ENCODE measurements around the gene ATP10B.
"Not testable (repeated sequence)": the region's sequence is repeated elsewhere in the genome, so short reads cannot be mapped to it uniquely, and the experiment has no call there.

ATP10B gene

DNA sequence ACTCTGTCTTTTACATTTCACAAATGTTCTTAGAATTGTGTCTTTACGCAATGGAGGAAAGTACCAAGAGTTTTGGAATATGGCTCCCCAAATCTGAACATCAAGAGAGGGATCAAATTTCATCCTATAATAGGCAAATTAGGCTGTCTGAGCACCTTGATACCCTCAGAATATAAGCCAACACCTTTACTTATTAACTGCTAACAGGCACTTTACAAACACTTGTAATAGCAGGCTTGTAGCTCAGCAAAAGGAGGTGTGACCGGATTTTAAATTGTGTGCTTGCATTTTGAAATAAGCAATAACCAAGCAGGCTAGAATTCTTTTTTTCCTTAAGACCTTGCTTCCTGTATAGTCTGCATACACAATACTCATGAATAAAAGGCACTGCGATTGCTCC, 92.0 kb downstream of the ATP10B start:
- no peak for DNase-seq (ENCODE audit: low spot score)

DNA sequence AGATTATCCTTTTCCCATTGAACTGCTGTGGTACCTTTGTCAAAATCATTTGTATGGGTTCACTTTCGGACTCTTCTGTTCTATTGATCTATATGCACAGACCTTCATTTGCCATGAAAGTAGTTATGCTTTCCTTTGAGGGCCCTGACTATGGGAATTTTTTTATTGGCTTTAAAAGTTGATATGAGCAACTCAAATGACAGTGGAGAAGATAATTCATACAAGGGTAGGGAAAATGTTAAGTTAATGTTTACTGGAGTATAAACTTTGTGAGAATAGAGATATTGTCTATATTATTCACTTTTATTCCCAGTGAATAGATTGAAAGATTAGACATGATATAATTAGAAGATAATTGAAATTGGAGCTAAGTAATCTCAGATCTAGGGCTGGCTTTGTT, 94.8 kb downstream of the ATP10B start:
- DNase-seq (ENCODE audit: low spot score), result no peak

- DNase-seq (ENCODE audit: low spot score), result no peak
These were observed 100.9 kb downstream of the ATP10B start for GRCh38 chr5:160750938-160751657.

DNA sequence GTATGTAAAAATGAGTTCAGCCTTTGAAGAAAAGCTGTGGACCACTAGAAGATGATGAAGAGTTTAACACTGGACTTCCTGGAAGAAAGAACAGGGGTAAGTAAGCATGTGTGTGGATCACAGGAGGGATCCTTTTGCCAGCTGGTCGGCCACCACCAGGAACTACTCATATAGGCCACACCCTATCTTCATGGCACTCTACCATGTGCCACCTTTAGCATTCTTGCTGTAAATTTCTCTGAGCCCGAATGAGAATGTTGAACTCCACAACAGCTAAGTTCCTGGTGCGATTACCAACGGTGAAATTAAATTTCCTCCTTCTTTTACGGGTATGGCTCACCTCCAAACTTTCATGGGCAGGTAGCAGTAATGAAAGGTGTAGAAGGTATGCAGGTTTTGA, 102.3 kb downstream of the ATP10B start:
- DNase-seq (ENCODE audit: low spot score), result no peak

- DNase-seq (ENCODE audit: low spot score), result no peak
These were observed 103.0 kb downstream of the ATP10B start for GRCh38 chr5:160749026-160749425.

DNA sequence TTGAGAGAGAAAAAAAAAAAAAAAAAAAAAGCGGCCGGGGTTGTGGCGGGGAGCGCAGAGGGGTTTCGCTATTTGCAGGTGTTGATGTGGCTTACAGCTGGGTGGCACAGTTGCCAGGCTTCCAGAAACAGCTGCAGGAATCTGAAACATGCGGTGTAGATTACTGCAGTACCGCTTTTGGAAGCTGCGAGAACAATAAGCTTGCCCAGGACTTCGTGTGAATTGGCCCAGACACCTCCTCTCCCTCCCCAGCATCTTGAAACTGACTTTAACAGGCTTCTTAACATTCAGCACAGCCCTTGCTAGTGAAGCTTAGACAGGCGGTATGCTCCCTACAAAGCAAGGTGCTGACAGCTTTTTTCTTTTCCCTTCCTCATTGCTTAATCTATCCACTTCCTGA, 104.0 kb downstream of the ATP10B start:
- DNase-seq (ENCODE audit: low spot score), result no peak

DNA sequence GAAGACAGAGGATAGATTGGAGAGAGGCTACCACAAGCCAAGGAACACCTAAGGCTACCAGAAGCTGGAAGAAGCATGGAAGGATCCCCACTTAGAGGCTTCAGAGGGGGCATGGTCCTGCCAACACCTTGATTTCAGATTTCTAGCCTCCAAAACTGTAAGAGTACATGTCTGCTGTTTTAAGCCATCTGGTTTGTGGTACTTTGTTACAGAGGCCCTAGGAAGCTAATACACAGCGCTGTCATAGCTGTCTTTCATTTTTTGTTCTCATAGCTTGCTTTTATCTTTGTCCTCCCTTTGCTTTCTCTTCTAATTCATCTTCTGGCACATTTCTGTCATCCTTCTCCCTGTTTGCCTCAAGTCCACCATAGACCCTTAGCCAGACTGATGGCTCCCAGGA, 104.5 kb downstream of the ATP10B start:
- no peak for DNase-seq (ENCODE audit: low spot score)

DNA sequence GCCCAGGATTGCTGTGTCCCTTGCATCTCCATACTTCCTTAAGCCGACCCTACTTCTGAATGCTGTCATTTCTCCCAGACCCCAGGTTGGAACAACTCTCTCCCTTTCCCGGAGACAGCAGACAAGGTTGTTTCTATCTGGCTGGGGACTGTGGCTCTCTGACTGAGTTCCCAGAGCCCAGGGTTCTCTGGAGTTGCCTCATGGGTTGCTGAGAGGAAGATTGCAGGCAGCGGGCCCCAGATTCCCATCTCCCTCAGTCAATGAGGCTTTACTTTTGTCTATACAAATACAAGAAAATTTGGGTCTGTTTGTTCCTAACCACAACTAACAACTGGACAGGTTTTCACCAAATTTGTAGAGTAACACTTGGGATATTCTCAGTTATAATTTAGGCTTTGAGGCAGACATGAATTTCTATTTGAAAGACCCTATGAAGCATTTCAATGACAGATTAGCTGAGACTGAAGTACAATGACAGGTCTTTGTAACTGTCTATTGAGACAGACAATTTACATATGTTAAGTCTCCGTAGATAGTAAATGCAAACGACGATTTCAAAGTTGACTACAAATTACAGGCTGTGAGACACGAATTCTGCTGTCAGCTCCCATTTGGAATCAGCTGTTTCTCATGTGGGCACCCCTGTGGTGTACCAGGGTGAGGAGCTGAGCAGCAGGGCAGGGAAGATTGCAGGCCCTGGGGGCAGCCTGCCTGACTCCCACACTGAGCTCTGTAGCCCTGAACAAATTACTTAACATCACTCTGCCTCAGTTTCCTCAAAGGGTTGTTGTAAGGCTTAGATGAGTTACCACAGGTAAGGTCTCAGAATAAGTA, 107.5 kb downstream of the ATP10B start:
- DNase-seq (ENCODE audit: low spot score), result no peak

DNA sequence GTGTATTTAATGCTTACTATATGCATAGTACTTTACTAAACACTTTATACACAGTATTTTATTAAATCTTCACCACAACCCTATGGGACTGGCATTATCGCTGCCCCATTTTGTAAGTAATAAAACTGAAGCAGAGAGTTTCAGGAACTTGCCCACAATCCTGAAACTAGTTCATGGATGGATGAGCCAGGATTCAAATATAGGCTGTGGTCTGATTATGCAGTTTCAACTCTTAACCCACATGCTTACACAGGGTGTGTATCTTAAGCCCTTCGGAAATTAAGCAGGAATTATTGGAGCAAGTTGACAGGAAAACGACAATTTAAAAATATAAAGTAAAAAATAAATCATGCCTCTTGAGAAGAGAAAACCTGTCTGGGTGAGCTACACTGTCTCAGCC, 109.0 kb downstream of the ATP10B start:
- DNase-seq (ENCODE audit: low spot score), result no peak

GRCh38 chr5:160742446-160742845, 109.6 kb downstream of the ATP10B start:
- DNase-seq (ENCODE audit: low spot score), result no peak

DNA sequence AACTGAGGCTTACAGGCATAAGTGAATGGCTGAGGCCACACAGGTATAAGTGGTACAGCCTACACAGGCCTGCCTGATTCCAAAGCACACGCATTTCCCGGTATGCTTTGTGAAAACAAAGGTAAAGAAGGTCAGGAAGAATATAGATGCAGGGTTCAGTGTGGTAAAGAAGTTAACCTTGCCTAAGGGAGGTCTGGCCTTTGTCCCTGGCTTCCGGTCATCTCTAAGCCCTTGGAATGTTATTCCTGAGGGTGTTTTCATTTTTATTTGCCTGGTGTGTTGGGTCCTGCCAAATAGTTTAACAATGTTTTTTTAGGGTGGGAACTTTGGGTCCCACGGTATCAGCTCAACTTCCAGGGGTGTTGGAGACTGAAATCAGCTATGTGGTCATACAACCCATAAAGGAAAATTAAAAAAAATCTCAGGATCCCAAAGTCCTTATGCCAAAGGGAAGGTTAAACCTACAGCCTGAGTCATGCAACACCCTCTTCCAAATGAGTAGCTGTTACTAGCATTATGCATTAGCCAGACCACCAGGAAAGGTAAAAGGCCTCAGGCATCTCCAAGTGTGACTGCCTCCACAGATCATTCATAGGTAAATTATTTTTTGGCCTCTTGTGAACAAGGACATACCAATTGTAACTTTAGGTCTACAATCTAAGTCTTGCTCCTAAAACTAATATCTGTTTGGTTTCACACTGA, 124.6 kb downstream of the ATP10B start:
- DNase-seq (ENCODE audit: low spot score), result no peak

GRCh38 chr5:160726721-160727120, 125.3 kb downstream of the ATP10B start:
- DNase-seq (ENCODE audit: low spot score), result no peak

- DNase-seq (ENCODE audit: low spot score), result no peak
These were observed 131.2 kb downstream of the ATP10B start for GRCh38 chr5:160720822-160721221.

DNA sequence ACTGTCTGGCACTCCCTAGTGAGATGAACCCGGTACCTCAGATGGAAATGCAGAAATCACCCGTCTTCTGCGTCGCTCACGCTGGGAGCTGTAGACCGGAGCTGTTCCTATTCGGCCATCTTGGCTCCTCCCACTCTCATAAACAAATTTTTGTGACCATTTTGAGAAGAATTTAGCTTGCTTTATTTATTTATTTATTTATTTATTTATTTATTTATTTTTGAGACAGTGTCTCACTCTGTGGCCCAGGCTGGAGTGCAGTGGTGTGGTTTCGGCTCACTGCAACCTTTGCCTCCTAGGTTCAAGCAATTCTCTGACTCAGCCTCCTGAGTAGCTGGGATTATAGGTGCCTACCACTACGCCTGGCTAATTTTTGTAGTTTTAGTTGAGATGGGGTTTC, 136.5 kb downstream of the ATP10B start:
- DNase-seq (ENCODE audit: low spot score), result not testable (repeated sequence)

DNA sequence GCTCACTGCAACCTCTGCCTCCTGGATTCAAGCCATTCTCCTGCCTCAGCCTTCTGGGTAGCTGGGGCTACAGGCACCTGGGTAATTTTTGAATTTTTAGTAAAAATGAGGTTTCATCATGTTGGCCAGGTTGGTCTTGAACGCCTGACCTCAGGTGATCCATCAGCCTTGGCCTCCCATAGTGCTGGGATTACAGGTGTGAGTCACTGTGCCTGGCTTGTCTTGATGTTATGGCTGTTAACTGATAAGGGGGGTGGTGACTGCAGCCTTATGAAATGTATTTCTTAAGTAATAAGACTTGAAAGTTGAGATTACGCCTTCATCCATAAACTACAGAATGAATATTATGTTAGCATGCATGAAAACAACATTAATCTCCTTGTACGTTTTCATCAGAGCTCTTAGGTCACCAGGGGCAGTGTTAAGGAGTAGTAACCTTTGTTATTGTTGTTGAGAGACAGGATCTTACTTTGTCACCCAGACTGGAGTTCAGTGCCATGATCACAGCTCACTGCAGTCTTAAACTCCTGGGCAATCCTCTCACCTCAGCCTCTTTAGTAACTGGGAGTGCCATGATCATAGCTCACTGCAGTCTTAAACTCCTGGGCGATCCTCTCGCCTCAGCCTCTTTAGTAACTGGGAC, 148.3 kb downstream of the ATP10B start:
- no peak for DNase-seq (ENCODE audit: low spot score)

- no peak for DNase-seq (ENCODE audit: low spot score)
These were observed 149.1 kb downstream of the ATP10B start for GRCh38 chr5:160702934-160703333.

DNA sequence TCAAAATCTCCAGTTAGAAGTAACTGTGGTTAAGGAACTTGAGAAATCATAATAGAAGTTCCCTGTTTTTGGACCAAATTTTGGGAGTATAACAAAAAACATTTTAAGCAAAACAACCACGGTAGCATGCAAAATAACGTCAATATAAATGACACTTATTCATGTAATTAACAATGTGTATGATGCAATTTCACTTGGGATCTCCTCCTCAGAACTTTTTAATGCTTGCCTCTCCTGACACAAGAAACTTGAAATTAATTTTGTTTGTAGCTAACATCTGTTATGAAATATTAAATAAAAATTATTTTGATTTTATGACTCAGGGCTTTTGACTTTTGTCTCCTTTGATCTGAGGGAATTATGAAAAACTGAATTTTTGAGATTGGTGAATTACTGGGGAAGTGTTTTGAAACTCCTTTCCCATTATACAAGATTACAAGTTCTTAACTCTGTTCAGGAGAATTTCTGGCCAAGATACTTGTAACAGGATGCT, 149.7 kb downstream of the ATP10B start:
- DNase-seq (ENCODE audit: low spot score), result no peak

GRCh38 chr5:160701403-160701802, 150.6 kb downstream of the ATP10B start:
- DNase-seq (ENCODE audit: low spot score), result no peak

- DNase-seq (ENCODE audit: low spot score), result no peak
These were observed 152.7 kb downstream of the ATP10B start for GRCh38 chr5:160699301-160699700.

DNA sequence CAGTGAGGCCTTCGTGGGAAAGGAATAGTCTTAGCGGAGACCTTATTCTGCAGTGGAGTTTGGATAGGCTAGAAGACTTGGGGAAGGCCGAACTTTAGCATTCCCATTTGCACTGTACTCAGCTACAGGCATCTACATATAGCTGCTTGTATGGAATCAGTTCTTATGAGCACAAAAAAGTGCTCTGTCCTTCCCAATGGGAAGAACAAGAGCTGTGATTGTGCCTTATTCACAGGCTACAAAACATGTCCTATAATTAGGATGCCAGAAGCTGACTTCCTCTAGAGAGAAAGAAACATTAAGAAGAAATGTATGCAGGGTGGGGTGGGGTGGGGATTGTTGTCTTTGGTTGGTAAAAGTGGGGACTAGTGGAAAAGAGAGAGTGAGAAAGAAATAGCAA, 154.7 kb downstream of the ATP10B start:
- no peak for DNase-seq (ENCODE audit: low spot score)

- no peak for DNase-seq (ENCODE audit: low spot score)
These were observed 157.1 kb downstream of the ATP10B start for GRCh38 chr5:160694896-160695295.

GRCh38 chr5:160693831-160694465, 158.1 kb downstream of the ATP10B start:
- DNase-seq (ENCODE audit: low spot score), result no peak

Data from AG08396 (cell line).